Activated naive CD4-positive, alpha-beta T cell treated with Interleukin-2 at 50 U/mL for 16 hours (primary cell): ENCODE measurements around the gene CNPY2.
"Not testable (repeated sequence)": the region's sequence is repeated elsewhere in the genome, so short reads cannot be mapped to it uniquely, and the experiment has no call there.

Source experiments
- DNase-seq: peaks from one replicate; pipeline ENCODE4 v3.0.0-alpha.2; 2020

CNPY2 gene

DNA sequence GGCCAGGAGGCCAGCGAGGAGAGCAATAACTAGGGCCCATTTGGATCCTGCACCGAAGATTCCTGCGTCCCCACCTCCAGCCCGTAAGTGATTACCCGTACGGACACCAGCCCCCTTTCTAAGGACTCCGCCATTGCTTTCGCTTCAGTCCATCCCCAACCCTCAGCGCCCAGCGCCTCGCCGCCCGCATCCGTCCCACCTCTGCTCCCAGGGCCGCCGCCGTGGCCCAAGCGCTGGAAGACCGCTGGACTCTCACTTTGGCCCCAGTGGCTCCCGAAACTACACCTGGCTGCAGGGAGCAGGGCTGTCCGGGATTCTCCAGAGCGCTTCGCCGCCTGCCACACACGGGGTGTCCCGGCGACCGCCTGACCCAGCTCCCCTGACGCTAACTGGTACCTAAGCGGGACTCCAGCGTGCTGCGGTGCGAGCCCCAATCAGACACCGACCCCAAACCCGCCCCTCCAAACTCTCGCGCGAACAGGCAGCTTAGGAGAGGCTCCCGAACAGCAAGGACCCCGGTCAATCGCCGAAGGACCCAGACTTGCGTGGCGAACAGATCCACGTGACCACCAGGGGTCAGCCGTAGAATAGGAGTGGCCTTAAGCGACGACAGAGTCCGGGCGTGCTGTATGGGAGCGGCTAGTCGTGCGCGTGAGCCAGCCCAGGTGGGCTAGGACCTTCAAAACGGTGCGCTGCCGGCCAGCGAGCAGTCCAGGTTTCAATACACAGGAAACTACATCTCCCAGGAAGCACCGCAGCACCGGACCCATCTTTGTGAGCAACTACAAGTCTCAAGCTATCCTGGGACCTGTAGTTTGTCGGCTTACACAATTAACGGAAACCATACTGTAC is at the start of gene CNPY2:
CNPY2 (minus strand) TSS at position 367 of the 852 bp plus-strand sequence. CDS start 771 bp downstream, outside the sequence.
- peak; percentile 92 for DNase-seq

DNA sequence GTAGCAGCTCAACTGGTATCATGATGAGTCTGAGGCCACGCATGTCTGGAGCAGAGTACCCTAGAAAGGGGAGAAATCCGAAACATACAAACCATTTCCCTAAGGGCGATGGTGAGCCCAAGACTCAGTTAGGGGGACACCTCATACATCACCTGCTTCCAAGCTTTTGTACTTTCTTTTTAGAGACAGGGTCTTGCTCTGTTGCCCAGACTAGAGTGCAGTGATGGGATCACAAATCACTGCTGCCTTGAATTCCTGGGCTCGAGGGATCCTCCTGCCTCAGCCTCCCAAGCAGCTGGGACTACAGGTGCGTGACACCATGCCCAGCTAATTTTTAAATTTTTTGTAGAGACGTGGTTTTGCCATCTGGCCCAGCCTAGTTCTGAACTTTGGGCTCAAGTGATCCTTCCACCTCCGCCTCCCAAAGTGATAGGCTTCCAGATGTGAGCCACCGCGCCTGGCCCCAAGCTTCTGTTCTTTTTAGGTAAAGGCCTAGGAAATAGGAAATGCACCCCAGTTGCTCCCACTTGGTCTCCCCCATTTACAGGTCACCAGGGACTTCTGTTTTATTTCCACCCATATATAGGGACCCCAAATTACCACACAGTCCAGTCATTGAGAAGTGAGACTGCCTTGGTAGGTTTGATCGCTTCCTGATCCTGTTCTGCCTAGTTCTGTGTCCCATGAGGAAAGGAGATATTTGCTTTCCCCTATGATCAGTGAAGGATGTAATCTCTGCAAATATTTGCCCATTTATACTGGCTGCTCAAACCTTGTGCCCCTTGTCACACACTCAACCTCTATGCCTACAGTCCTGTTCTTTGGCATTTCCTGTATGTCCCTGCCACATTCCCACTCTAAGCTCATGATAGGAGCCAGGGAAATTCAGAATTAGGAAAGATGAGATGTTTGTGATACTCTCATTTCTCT is 46.6 kb upstream of the CNPY2 start, which contains the start of gene APOF:
APOF (minus strand) TSS at position 728 of the 930 bp plus-strand sequence; CDS start at position 616, 112 bp downstream.
- DNase-seq: no peak

DNA sequence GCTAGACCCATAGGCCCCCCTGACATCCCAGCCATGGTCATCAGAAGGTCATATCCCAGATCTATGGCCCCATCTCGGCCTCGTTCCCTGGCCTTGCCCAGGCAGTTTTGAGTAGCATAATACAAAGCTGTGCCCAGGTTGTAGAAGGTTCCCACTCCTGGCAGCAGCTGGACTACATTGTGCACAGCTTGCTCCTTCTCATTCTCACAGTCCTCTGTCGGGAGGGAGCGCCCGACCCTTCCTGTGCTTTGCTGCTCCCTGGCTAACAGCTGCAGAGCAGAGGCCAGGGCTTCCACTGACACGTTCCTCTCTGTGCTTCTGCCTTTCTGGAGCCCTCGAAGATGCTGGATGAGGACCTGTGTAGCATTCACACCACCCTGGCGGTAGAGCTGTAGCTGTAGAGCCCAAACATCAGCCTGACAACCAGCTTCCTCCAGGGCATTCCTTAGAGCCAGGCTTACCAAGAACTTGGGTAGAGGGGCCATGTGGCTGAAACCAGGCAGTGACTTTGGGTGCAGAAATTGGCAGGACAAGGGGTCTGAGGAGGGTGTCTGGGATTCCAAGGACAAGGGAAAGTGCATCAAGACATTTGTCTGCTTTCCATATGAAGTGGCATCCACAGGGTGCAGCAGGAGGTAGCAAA is 45.8 kb upstream of the CNPY2 start:
- no peak for DNase-seq

DNA sequence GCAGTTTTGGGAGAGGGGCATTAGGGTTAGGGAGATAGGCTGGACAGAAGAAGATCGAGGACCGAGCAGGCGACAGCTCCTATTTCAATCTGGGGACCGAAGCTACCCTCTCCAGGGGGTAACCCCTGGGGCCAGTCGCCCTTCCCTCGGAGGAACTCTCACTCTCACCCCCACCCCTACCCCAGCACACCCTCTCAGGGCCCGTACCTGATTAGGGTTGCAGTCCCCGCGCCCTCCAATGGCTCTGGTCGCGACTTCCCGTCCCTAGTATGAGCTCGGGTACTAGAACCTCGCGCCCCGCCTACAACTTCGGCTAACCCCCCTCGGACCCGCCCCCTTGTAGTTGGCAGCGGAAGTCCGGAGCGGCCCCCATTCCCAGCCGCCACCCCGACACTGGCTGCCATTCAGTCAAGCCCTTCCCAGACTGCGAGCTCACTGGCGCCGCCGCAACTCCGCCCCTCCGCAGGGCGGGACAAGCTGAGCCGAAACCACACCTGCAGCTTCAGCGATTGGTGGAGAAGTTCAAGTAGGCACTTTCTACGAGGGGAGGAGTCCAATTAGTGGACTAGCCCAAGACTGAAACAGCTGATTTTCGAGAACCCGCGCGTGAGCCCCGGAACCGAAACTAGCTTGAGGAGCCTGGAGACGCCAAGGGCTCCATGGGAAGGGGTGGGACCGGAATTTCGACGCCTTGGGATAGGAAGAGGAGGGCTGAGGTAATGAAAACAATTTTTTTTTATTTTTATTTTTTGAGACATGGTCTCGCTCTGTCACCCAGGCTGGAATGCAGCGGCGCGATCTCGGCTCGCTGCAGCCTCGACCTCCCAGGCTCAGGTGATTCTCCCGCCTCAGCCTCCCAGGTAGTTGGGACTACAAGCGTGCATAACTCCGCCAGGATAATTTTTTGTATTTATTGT is 44.3 kb upstream of the CNPY2 start, which contains the start of gene STAT2:
STAT2 (minus strand) TSS at position 257 of the 917 bp plus-strand sequence. CDS start 3,536 bp downstream, outside the sequence.
- DNase-seq: peak; percentile 99

DNA sequence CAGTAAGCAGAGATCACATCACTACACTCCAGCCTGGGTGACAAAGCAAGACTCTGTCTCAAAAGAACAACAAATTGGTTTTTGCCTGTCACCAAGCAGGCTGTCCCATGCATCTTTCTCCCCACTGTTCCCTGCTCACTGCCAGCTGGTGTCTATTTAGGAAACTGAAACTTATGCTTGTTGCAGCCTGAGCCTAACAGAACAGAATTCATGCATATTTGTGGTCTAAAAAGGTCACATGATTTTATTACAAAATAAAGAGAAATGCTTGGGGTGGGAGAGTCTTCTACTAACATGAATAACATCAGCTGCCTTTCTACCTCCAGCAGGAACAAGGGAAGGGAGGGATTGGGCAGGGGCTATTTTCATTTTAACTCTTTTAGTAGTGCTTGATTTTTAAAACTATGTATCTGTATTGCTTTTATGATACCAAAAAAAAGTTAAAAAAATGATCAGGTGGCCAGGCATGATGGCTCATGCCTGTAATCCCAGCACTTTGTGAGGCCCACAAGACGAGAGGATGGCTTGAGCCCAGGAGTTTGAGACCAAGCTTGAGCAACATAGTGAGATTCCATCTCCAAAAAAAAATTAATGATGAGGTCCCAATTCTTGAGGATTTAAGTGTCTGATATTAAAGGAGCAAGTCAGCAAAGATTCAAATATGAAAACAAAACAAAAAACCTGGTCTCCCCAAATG is 43.2 kb upstream of the CNPY2 start:
- DNase-seq: no peak

DNA sequence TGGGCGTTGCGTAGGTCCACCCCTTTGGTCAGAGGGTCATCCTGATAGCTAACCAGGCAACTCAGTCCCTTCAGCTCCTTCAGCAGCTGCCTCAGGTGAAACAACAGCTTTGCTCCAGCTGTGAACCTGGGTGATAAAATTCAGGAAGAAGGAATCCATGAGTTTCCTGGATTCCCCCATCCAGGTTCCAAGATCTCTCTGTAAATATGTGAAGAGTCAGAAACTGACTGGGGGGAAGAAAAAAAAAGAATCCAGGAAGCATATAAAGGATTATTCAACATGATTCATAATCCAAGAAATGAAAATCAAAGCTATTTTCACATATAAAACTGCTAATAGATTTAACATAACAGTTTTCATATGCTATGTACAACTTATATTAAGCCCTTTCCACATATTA is 35.5 kb upstream of the CNPY2 start:
- DNase-seq: no peak

DNA sequence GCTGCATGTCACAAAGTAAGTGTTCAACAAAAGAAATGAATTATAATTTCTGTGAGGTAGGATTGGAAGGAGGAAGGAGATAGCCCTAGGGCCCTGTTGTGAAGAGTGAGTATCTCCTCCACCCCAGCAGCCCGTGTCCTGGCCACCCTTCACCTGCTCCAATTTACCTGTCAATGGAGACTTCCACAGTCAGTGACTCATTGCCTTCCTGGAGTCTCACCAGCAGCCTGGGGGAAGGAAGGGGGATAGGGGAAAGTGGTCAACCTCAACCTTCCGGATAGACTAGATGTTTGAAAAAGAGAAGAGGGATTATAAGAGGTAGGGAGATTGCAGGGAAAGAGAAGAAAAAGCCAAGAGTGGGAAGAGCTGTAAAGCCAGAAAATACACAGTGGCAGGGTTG is 34.9 kb upstream of the CNPY2 start:
- no peak for DNase-seq

DNA sequence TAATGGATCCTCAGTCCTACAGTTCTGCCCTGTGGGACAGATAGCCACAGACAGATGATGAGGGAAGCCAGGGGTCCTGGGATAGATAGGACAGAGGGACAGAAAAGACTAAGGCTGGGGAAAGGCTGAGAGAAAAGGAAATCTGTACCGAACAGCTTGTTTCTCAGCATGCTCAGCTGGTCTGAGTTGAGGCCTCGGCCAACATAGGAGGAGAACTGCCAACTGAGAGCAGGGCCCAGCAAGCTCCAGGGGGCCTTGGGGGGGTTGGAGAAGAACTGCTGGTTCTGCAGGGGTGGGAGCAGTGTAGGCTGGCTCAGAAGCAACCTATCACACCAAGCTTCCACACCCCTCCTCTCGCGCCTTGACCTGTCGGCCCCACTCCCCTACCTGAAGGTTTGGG is 33.0 kb upstream of the CNPY2 start:
- no peak for DNase-seq

DNA sequence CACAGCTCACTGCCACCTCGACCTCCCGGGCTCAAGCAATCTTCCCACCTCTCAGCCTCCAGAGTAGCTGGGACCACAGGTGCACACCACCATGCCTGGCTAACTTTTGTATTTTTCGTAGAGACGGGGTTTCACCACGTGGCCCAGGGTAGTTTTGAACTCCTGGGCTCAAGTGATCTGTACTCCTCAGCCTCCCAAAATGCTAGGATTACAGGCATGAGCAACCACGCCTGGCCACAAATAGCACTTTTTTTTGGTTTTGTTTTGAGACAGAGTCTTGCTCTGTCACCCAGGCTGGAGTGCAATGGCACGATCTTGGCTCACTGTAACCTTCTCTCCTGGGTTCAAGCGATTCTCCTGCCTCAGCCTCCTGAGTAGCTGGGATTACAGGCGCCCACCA is 31.5 kb upstream of the CNPY2 start:
- DNase-seq: not testable (repeated sequence)

DNA sequence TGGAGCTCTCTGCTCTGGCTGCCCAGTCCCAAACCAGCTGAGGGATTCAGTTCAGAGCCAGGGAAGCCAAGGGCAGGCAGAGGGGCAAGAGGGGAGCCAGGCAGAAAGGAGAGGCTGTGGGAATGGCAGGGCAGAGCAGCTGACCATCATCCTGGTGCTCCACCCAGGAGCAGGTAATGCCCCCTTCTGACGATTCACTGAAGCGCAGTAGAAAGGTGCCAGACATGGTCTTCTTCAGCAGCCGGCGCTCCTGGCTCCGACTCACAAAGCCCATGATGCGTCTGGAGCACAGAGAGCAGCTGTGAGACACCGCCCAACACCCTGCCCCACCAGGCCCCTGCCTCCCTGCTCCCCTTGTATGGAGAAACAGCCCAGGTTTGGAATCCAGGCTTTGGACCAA is 30.9 kb upstream of the CNPY2 start:
- no peak for DNase-seq

DNA sequence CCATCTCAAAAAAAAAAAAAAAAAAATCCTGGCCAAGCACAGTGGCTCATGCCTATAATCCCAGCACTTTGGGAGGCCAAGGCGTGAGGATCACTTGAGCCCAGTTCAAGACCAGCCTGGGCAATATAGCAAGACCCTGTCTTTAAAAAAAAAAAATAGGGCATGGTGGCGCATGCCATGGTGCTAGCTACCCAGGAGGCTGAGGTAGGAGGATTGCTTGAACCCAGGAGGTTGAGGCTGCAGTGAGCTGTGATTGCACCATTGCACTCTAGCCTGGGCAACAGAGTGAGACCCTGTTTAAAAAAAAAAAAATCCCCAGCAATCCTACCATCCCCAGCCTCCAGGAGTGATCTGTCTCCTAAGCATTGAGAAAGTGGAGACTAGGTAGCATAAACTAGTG is 26.5 kb upstream of the CNPY2 start:
- DNase-seq: not testable (repeated sequence)

DNA sequence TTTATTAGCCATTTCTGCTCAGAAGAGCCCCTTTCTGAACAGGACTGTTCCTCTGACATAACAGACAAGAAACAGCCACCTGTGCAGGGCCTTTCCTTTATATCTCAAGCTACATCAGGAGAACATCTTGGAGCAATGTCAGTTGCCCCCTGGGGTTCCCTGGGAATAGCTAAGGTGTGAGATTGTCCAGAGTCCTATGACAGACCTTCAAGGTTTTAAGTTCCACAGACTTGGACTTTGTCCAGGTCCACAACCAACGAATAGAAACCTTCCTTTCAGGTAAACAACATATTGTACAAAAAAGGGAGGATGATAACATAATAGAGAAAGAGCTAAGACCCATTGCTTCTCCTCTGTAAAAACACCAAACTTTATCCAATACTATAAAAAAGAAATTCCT is 25.8 kb upstream of the CNPY2 start:
- DNase-seq: no peak

DNA sequence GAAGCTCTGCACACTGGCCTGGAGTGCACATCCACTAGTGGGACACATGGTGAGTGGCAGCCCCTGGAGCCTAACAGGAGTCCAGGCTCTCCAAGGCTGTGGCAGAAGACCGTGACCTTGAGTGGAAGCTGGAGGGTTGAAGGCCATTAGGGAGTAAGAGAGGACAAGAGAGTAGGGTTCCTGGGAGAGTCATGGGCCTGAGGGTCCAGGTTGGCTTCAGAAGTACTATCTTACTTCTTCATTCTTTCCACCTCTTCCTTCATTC is 23.3 kb upstream of the CNPY2 start:
- no peak for DNase-seq

DNA sequence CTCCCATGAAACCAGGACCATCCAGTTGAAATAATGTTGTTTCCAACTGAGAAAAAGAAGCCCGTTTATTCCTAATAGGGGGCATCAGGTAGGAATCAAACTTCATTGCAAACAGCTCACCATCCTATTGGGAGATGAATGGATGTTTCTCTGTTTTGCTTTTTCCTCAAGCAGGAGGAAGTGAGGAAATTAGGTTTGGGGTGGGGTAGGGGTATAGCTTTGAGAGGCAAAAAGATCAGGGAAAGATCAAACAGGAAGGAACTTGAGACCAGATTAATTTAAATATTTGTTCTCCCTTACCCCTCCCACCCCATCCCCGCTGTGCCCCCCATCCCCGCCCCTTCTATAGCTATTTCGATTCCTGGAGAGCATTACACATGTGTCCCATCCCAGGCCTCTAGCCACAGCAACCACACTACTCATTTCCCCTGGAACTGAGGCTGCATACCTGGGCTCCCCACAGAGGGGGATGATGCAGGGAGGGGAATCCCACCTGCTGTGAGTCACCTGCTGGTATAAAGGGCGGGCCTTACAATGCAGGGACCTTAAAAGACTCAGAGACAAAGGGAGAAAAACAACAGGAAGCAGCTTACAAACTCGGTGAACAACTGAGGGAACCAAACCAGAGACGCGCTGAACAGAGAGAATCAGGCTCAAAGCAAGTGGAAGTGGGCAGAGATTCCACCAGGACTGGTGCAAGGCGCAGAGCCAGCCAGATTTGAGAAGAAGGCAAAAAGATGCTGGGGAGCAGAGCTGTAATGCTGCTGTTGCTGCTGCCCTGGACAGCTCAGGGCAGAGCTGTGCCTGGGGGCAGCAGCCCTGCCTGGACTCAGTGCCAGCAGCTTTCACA is 22.7 kb upstream of the CNPY2 start, which contains the start of gene IL23A:
IL23A (plus strand) TSS at position 577 of the 850 bp plus-strand sequence; CDS start at position 738, 161 bp downstream.
- peak; percentile 89 for DNase-seq

DNA sequence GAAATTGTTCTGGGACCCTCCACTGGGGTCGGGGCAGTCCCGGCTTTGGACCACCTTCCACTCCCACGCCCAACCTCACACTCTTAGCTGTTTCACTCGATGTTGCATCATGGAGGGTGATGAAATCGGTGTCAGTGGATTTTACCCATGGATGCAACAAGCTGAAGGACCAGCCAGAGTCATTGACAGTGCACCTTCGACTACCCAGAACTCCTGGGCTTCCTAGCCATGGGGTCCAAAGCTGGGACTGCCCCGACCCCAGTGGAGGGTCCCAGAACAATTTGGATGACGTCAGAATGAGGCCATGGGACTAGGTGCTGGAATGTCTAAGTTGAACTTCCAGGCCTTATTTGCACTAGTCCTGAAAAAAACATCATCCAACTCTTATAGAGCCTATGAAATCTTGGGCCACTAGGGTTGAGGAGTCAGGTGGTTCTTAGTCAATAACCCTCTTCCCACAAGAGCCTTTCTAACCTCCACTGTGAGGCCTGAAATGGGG is 22.0 kb upstream of the CNPY2 start:
- DNase-seq: no peak

DNA sequence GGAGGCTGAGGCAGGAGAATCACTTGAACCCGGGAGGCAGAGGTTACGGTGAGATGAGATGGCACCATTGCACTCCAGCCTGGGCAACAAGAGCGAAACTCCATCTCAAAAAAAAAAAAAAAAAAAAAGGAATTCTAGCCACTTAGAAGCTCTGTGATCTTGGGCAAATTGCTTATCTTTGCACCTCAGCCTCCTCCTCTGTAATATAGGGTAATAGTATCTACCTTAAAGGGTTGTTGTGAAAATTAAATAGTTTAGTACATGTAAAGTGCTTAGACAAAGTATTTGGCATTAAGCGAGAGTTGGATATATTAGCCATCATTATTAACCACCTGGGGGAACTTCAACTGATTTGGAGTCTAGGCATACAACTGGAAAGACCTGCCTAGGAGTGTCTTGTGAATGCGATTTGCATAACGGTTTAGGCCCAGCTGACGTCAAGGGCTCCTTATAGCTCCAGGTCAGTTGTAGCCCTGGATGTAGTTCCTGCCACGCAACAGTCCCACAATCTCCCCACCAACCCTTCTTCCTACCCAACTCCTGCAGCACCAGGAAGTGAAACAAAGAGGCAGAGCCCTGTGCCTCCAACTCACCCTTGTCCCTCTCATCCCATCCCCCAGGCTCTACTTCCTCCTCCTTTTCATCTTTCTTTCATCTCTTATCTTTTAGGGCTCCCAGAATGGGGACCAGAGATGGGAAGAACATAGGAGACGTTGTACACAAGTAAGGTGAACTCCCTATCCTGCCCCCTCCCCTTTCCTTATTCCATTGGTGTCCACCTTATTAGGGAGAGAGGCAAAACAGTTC is 20.8 kb upstream of the CNPY2 start:
- DNase-seq: no peak

DNA sequence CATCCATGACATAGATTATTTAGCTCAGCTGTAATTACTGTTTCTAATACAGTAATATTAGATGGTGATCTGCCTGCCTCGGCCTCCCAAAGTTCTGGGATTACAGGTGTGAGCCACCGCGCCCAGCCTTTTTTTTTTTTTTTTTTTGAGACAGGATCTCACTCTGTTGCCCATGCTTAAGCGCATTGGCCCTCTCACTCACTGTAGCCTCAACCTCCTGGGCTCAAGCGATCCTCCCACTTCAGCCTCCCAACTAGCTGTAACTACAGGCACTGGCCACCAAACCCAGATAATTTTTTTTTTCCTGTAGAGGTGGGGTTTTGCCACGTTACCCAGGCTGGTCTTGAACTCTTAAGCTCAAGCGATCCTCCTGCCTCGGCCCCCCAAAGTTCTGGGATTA is 19.7 kb upstream of the CNPY2 start:
- DNase-seq: not testable (repeated sequence)

DNA sequence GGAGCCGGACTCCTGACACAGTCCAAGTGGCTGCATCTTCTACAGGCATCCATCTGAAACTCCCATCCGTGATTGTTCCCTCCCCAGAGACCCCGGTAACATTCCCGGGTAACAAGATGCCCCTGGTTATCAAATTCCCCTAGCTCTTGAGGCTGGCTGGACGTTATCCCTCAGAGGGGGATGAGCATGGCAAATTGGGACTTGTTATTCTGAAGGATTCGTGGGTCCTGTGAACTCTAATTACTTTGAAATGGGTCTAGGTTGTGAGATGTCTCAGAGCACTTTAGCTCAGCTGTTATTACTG is 18.7 kb upstream of the CNPY2 start:
- DNase-seq: no peak
